Hepatocyte (in vitro differentiated cells): ENCODE results near the gene BTBD8. TPM values are rescaled to one million over a fixed set of nuclear protein-coding genes. Genes with fewer than 3 reads are reported as not detected.

Experiments used
- DNase-seq: peaks from one replicate; pipeline ENCODE4 v3.0.0-alpha.2; 2016; ENCODE audit warnings: low spot score
- H2AFZ ChIP-seq: fragments of 200-600 bp; sonication (generic); 2 replicates; pipeline ENCODE4 v1.6.0; 2016; ENCODE audit warnings: antibody characterized with exemption, mild to moderate bottlenecking
- H3K27ac ChIP-seq: fragments of 200-600 bp; sonication (generic); 2 replicates; pipeline ENCODE4 v1.5.1; 2016; ENCODE audit warnings: mild to moderate bottlenecking
- H3K27me3 ChIP-seq: fragments of 200-600 bp; sonication (generic); 2 replicates; pipeline ENCODE4 v1.6.1; 2016
- H3K36me3 ChIP-seq: fragments of 200-600 bp; sonication (generic); replicated peaks from 2 replicates; pipeline ENCODE4 v1.5.1; 2016; ENCODE audit warnings: low read depth; ENCODE audit not compliant: insufficient read depth
- H3K4me1 ChIP-seq: fragments of 200-600 bp; sonication (generic); 2 replicates; pipeline ENCODE4 v1.5.1; 2016; ENCODE audit warnings: mild to moderate bottlenecking, moderate library complexity; ENCODE audit not compliant: insufficient read depth
- H3K4me2 ChIP-seq: fragments of 200-600 bp; sonication (generic); 2 replicates; pipeline ENCODE4 v1.6.0; 2016
- H3K4me3 ChIP-seq: fragments of 200-600 bp; sonication (generic); 2 replicates; pipeline ENCODE4 v1.5.1; 2016; ENCODE audit warnings: mild to moderate bottlenecking
- H3K79me2 ChIP-seq: fragments of 200-600 bp; sonication (generic); 2 replicates; pipeline ENCODE4 v1.6.0; 2017; ENCODE audit warnings: mild to moderate bottlenecking
- H3K9me2 ChIP-seq: fragments of 200-600 bp; sonication (generic); replicated peaks from 2 replicates; pipeline ENCODE4 v1.6.0; 2017; ENCODE audit warnings: mild to moderate bottlenecking; ENCODE audit not compliant: insufficient read depth
- H3K9me3 ChIP-seq: fragments of 200-600 bp; sonication (generic); 2 replicates; pipeline ENCODE4 v1.5.1; 2016; ENCODE audit warnings: low read depth, mild to moderate bottlenecking
- H4K20me1 ChIP-seq: fragments of 200-600 bp; sonication (generic); 2 replicates; pipeline ENCODE4 v1.6.0; 2016; ENCODE audit warnings: mild to moderate bottlenecking; ENCODE audit not compliant: insufficient read depth, poor library complexity, severe bottlenecking
- EZH2 ChIP-seq: fragments of 200-600 bp; sonication (generic); IDR thresholded peaks from 2 replicates; pipeline ENCODE4 v1.6.1; 2016; ENCODE audit warnings: antibody characterized with exemption, mild to moderate bottlenecking, borderline replicate concordance
- EZH2phosphoT487 ChIP-seq: fragments of 200-600 bp; sonication (generic); IDR thresholded peaks from one replicate; pipeline ENCODE4 v1.6.1; 2018; ENCODE audit warnings: antibody characterized with exemption, mild to moderate bottlenecking, low read depth, moderate library complexity; ENCODE audit not compliant: unreplicated experiment, severe bottlenecking
- WGBS: methylation state at CpG from one replicate; pipeline ENCODE4 v1.1.6; 2016; ENCODE audit warnings: low lambda C conversion rate; ENCODE audit errors: missing lambda C conversion rate; 5-methylcytosine and 5-hydroxymethylcytosine counted together
- polyA plus RNA-seq: library from polyadenylated mRNA; unstranded; fragments of >200 nt; fragmentation: Nextera tagmentation; extraction: Ambion mirVana; gene quantifications from 2 replicates; pipeline ENCODE4 v1.2.1, GENCODE V29; 2016
- total RNA-seq: library from RNA; depleted of rRNA; stranded (reverse); fragments of >200 nt; gene quantifications from 2 replicates; pipeline ENCODE4 v1.2.3, GENCODE V29; 2014
- TF ChIP-seq, protein P1 (sequence below): fragments of 200-600 bp; sonication (generic); IDR thresholded peaks from 2 replicates; pipeline ENCODE4 v1.5.1; 2016; ENCODE audit warnings: antibody characterized with exemption, mild to moderate bottlenecking; ENCODE audit not compliant: poor library complexity

Gene BTBD8
- total and polyA plus RNA-seq, 2 experiments from 2014 or later = 2.4 to 6.0 TPM

DNA sequence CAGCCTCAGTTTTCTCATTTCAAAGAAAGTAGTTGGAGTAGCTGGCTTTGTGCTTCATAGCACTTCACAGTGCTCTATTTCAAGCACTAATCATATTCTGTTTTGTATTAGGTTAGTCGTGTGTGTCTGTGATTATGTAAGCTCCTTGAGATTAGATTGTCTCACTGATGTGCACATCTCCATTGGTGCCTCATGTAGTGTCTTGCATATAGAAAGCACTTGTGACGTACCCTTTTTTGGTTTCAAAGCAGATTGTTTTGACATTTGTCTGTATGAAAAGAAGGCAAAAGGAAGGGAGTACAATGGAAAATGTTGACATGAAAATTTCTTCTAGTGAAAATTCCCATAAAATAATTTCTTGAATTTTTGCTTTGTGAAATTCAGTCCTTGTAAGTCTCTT, 13.9 kb downstream of the BTBD8 start:
- Histone ChIP-seq H3K4me3 (no peak overlapping the region), H3K9me3 (no peaks in the 10 kb centered on the region), H4K20me1 (no peaks in the 10 kb centered on the region), H3K27me3 (no peaks in the 10 kb centered on the region), H3K79me2 (no peaks in the 10 kb centered on the region), H3K4me1 (no peaks in the 10 kb centered on the region), H3K4me2 (no peak overlapping the region), H2AFZ (no peak overlapping the region), H3K36me3 (no peaks in the 10 kb centered on the region), H3K9me2 (no peaks in the 10 kb centered on the region), H3K27ac (no peak overlapping the region)
- no peak for DNase-seq
- TF ChIP-seq, protein P1, sequence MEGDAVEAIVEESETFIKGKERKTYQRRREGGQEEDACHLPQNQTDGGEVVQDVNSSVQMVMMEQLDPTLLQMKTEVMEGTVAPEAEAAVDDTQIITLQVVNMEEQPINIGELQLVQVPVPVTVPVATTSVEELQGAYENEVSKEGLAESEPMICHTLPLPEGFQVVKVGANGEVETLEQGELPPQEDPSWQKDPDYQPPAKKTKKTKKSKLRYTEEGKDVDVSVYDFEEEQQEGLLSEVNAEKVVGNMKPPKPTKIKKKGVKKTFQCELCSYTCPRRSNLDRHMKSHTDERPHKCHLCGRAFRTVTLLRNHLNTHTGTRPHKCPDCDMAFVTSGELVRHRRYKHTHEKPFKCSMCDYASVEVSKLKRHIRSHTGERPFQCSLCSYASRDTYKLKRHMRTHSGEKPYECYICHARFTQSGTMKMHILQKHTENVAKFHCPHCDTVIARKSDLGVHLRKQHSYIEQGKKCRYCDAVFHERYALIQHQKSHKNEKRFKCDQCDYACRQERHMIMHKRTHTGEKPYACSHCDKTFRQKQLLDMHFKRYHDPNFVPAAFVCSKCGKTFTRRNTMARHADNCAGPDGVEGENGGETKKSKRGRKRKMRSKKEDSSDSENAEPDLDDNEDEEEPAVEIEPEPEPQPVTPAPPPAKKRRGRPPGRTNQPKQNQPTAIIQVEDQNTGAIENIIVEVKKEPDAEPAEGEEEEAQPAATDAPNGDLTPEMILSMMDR = no peak
- TF ChIP-seq EZH2 (no peak), EZH2phosphoT487 (no peak)
- 73% methylated on average over 2 of the region's 2 CpGs for WGBS

DNA sequence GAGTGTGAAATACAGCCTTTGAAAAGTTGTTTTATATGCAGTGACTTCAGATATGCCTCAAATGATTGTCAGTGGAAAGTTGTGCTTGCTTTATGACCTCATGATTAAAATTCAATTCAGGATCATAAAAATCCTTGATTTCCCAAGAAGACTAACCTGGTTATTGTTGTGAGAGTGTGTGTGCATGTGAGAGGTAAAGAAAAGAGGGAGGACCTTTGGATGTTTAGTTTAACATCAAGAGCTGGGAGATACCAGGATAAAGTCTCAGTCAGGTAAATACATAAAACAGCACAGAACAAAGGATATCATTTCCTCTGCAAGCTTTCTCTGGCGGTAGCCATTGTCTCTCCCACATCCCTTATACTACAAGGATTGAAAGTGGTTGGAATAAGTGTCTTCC, 14.4 kb downstream of the BTBD8 start:
- Histone ChIP-seq H3K36me3 (no peaks in the 10 kb centered on the region), H4K20me1 (no peaks in the 10 kb centered on the region), H3K79me2 (no peaks in the 10 kb centered on the region), H2AFZ (no peak overlapping the region), H3K4me1 (no peaks in the 10 kb centered on the region), H3K4me3 (no peak overlapping the region), H3K9me3 (no peaks in the 10 kb centered on the region), H3K27me3 (no peaks in the 10 kb centered on the region), H3K9me2 (no peaks in the 10 kb centered on the region), H3K4me2 (no peak overlapping the region), H3K27ac (no peak overlapping the region)
- no peak for DNase-seq
- WGBS = 64% methylated on average over 1 of the region's 1 CpG
- TF ChIP-seq EZH2phosphoT487 (no peak), EZH2 (no peak)
- TF ChIP-seq, protein P1 = no peak

DNA sequence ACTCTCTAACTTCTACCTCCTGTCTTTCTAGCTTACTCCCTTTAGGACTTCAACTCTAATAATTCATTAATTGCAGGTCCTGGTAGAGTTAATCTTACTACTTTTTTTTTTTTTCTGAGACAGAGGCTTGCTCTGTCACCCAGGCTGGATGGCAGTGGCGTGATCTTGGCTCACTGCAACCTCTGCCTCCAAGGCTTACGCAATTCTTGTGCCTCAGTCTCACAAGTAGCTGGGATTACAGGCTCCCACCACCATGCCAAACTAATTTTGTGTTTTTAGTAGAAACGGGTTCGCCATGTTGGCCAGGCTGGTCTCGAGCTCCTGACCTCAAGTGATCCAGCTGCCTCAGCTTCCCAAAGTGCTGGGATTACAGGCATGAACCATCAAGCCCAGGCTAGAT, 15.7 kb downstream of the BTBD8 start:
- Histone ChIP-seq H3K27ac (no peak overlapping the region), H4K20me1 (no peaks in the 10 kb centered on the region), H3K27me3 (no peaks in the 10 kb centered on the region), H3K9me3 (no peaks in the 10 kb centered on the region), H2AFZ (no peak overlapping the region), H3K79me2 (no peaks in the 10 kb centered on the region), H3K4me1 (no peaks in the 10 kb centered on the region), H3K36me3 (no peaks in the 10 kb centered on the region), H3K4me3 (no peak overlapping the region), H3K4me2 (no peak overlapping the region), H3K9me2 (no peaks in the 10 kb centered on the region)
- no peak for DNase-seq
- TF ChIP-seq EZH2 (no peak), EZH2phosphoT487 (no peak)
- TF ChIP-seq, protein P1 = no peak
- 91% methylated on average over 5 of the region's 5 CpGs for WGBS

GRCh38 chr1:92096317-92096716, 16.2 kb downstream of the BTBD8 start:
- Histone ChIP-seq H3K9me3 (no peaks in the 10 kb centered on the region), H2AFZ (no peak overlapping the region), H3K27me3 (no peaks in the 10 kb centered on the region), H3K4me1 (no peaks in the 10 kb centered on the region), H3K79me2 (no peaks in the 10 kb centered on the region), H3K9me2 (no peaks in the 10 kb centered on the region), H4K20me1 (no peaks in the 10 kb centered on the region), H3K4me2 (no peak overlapping the region), H3K36me3 (no peaks in the 10 kb centered on the region), H3K4me3 (no peak overlapping the region), H3K27ac (no peak overlapping the region)
- no peak for DNase-seq
- TF ChIP-seq EZH2 (no peak), EZH2phosphoT487 (no peak)
- TF ChIP-seq, protein P1 = no peak
